Measurements from ENCODE around the gene TEX53. TPM values are rescaled to one million over a fixed set of nuclear protein-coding genes. Genes with fewer than 3 reads are reported as not detected.

Gene TEX53
- total and polyA plus RNA-seq, 10 of the 15 experiments (the other 5 are each of a cell fraction or from before 2014, with no cell fraction given), result not detected

DNA sequence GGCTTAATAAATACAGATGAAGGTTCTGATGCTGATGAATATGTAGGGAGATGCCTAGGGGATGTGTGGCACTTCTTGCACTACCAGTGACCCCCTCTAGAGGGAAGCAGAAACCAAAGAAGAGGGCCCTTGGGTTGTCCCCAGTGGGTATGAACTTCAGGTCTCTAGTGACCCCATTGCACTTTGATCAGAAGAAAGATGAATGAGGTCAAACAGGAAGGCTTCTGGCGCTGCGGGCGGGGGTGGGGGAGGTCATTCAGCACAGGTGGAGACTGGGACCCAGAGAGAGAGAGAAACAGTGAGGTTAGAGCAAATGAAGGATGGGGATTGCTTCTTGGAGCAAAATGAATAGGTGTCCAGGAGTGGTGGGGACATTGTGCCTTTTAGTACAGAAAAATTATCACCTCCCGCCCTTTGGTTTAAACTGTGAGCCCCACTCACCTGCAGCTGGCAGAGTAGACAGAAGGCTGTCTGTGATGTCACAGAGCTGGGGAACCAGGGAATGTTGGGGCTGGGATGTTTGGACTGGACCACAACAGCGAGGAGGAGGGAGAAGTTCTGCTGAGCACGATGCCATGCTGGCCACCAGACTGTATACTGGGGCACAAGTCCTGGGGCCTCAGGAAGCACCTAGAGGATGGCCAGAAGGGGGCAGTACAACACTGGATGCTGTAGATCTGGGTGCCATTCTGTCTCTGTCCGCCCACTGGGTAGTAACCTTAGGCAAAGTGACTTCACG is 24.2 kb upstream of the TEX53 start, which contains the start of gene TEX48:
TSS of gene TEX48 (minus strand) at position 599 of the 739 bp plus-strand sequence. CDS start 10,469 bp downstream, outside the sequence.
- CTCF ChIA-PET, result interaction anchor here (0.6 to 11.6 kb wide), 49 partner anchors 11 to 842 kb away, joined by 3 to 135 read pairs (median 4); no protein-coding TSS in a partner anchor
- Histone ChIP-seq H3K79me2 (ENCODE audit: control insufficient read depth, insufficient read depth, low read length) (no peaks in the 10 kb centered on the region), H3K9me3 (replicated peaks; ENCODE audit: control insufficient read depth, insufficient read depth, low read length) (no peaks in the 10 kb centered on the region), H3K4me3 (no peak within 1 kb of the TSS), H4K20me1 (ENCODE audit: control insufficient read depth, insufficient read depth) (no peaks in the 10 kb centered on the region), H3K4me1 (ENCODE audit: control insufficient read depth, insufficient read depth, low read length) (no peaks in the 10 kb centered on the region), H2AFZ (ENCODE audit: control insufficient read depth, low read depth, low read length) (no peak within 1 kb of the TSS), H3K4me2 (ENCODE audit: control insufficient read depth, insufficient read depth) (no peak within 1 kb of the TSS), H3K36me3 (ENCODE audit: control insufficient read depth in 2 of 2, insufficient read depth in 2 of 2, low read length in 1 of 2) (no peaks in the 10 kb centered on the region), H3K27ac (ENCODE audit: control insufficient read depth, insufficient read depth) (no peak within 1 kb of the TSS), H3K27me3 (replicated peaks in 1 of 2; ENCODE audit: control insufficient read depth in 2 of 2, insufficient read depth in 2 of 2, low read length in 1 of 2) (peaks cover 0 to 9% of the 10 kb centered on the region in 2 experiments; a peak in 2 of 4 replicates), H3K9ac (ENCODE audit: control insufficient read depth, insufficient read depth, low read length) (no peak within 1 kb of the TSS)
- POLR2A ChIA-PET, result no interaction called here
- peak; percentile 85 for TF ChIP-seq SMC3 (IDR thresholded peaks at IDR 0.05; ENCODE audit: borderline replicate concordance, low read length)
- peak; percentile 88 for TF ChIP-seq RAD21 (IDR thresholded peaks at IDR 0.05; ENCODE audit: insufficient read depth, low read depth, low read length)
- TF ChIP-seq, protein P1, sequence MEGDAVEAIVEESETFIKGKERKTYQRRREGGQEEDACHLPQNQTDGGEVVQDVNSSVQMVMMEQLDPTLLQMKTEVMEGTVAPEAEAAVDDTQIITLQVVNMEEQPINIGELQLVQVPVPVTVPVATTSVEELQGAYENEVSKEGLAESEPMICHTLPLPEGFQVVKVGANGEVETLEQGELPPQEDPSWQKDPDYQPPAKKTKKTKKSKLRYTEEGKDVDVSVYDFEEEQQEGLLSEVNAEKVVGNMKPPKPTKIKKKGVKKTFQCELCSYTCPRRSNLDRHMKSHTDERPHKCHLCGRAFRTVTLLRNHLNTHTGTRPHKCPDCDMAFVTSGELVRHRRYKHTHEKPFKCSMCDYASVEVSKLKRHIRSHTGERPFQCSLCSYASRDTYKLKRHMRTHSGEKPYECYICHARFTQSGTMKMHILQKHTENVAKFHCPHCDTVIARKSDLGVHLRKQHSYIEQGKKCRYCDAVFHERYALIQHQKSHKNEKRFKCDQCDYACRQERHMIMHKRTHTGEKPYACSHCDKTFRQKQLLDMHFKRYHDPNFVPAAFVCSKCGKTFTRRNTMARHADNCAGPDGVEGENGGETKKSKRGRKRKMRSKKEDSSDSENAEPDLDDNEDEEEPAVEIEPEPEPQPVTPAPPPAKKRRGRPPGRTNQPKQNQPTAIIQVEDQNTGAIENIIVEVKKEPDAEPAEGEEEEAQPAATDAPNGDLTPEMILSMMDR (IDR thresholded peaks at IDR 0.05 in 2 of 3, conservative IDR thresholded peaks at IDR 0.05 in 1 of 3; ENCODE audit: control insufficient read depth in 2 of 3, extremely low read depth in 1 of 3, insufficient read depth in 1 of 3, low read depth in 3 of 3, low read length in 3 of 3), result peak; percentile 83 to 86 (median 85)
- TF ChIP-seq CREB1 (IDR thresholded peaks at IDR 0.05; ENCODE audit: low read depth), result no peak
- TF ChIP-seq YY1 (IDR thresholded peaks at IDR 0.05; ENCODE audit: low read depth, low read length), result peak; percentile 80
- no peak for TF ChIP-seq BCL11A (IDR thresholded peaks at IDR 0.05; ENCODE audit: low read depth, low read length)
- TF ChIP-seq RUNX3 (IDR thresholded peaks at IDR 0.05; ENCODE audit: low read length), result peak; percentile 5; the same call in 1 of the 2 replicates
- TF ChIP-seq REST (IDR thresholded peaks at IDR 0.05; ENCODE audit: low read depth, low read length), result 0 out of 2 replicates have a peak, but pooled peaks have one; percentile 42
- 6% methylated on average over 8 of the region's 8 CpGs for WGBS (ENCODE audit: insufficient coverage, insufficient replicate concordance, low lambda C conversion rate, missing lambda C conversion rate)
- ATAC-seq (peak; percentile 99), FAIRE-seq (peak; percentile 89), DNase-seq (ENCODE audit: low read depth, low spot score) (peak; percentile 19)
- BruUV-seq (replicated peaks), result no TSS peak
- intact Hi-C loops (cut with micrococcal nuclease; ENCODE audit: unreplicated experiment), result loop anchor here (1.0 kb wide), 4 partner anchors 58 to 843 kb away; no protein-coding TSS in a partner anchor
- in situ Hi-C loops (cut with MboI), result no loop called here
- RAD21 ChIA-PET (ENCODE audit: unreplicated experiment), result interaction anchor here (0.7 to 2.9 kb wide), 15 partner anchors 15 to 382 kb away, joined by 3 to 26 read pairs (median 6); no protein-coding TSS in a partner anchor
- SMC1A ChIA-PET (ENCODE audit: uncharacterized antibody, unreplicated experiment), result interaction anchor here (0.8 to 4.1 kb wide), 28 partner anchors 10 to 730 kb away, joined by 3 to 41 read pairs (median 5); no protein-coding TSS in a partner anchor

Data from GM12878 (cell line).